A673 (cell line): Measurements from ENCODE around the gene TRMT61A.

Experiments used
- CTCF ChIP-seq: fragments of 300-800, 200-600 bp; sonication (generic); conservative IDR thresholded peaks from 2 replicates; pipeline ENCODE4 v1.5.1; 2017; ENCODE audit warnings: low read depth, mild to moderate bottlenecking, antibody characterized with exemption, low read length, moderate library complexity, mixed read lengths
- EZH2 ChIP-seq: fragments of 200-600 bp; sonication (generic); IDR thresholded peaks from 2 replicates; pipeline ENCODE4 v1.6.1; 2017; ENCODE audit warnings: borderline replicate concordance, low read depth, mild to moderate bottlenecking, mixed read lengths, antibody characterized with exemption, low read length; ENCODE audit not compliant: poor library complexity, severe bottlenecking

- TF ChIP-seq CTCF, result no peak
- no peak for TF ChIP-seq EZH2
Measured at GRCh38 chr14:103521438-103521950, 7.5 kb upstream of the TRMT61A start.
